RKO (cell line): Measurements from ENCODE around the gene EIF2A.

Experiments
- DNase-seq: peaks from one replicate; pipeline ENCODE4 v3.0.0-alpha.2; 2016; ENCODE audit warnings: low spot score

EIF2A gene

DNA sequence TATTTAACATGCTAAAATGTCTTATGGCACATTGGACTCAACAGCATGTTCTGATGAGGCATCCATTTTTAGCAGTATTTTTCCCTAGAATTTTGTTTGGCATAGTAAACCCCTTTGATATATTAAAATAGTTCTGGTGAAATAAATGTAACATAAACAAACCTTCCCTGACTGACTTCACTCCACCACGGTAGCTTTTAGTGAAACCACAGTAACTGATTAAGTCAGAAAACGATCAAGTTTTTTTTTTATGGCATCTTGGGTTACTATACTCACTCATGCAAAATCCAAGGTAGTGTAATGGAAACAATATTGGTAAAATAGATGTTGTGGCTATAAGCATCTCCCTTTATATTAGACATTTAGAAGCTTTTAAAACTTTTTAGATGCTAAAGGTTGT lies 3.1 kb upstream of the EIF2A start:
- DNase-seq = no peak

DNA sequence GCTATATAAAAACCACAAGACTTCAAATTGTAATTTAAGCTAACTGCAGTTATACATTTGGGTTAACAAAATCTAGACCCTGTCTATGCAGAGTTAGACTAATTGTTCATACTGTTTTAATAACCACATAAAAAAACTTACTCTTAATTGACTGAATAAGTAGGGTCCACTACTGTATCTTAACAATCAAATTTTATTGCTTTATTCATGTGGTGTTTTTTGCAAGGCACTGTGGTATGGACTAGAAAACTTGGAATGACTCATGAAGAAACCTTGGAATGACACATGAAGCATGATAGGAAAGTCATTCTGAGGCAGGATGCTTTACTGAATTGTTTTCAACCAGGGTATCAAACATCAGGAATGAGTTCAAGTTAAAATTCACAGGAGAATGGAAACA lies 2.5 kb upstream of the EIF2A start:
- peak; percentile 91 for DNase-seq

DNA sequence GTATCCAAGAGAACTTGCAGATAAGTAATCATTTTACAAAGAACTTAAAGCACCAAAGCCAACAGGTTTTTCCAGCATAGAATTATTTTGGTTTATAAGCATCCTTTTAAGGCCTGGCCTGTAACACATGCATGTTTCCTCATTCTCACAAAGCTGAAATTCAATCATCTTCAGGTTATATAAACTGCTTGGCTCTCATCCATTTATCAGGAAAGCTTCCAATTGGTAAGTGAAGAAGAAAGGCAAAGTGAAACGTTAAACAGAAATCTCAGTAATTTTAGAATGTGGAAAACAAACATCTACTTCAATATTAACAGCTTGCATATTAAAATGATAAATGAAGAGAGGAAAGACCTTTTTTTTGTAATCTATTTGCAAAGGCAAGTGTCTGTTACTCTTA lies 1.9 kb upstream of the EIF2A start:
- DNase-seq = peak; percentile 47

DNA sequence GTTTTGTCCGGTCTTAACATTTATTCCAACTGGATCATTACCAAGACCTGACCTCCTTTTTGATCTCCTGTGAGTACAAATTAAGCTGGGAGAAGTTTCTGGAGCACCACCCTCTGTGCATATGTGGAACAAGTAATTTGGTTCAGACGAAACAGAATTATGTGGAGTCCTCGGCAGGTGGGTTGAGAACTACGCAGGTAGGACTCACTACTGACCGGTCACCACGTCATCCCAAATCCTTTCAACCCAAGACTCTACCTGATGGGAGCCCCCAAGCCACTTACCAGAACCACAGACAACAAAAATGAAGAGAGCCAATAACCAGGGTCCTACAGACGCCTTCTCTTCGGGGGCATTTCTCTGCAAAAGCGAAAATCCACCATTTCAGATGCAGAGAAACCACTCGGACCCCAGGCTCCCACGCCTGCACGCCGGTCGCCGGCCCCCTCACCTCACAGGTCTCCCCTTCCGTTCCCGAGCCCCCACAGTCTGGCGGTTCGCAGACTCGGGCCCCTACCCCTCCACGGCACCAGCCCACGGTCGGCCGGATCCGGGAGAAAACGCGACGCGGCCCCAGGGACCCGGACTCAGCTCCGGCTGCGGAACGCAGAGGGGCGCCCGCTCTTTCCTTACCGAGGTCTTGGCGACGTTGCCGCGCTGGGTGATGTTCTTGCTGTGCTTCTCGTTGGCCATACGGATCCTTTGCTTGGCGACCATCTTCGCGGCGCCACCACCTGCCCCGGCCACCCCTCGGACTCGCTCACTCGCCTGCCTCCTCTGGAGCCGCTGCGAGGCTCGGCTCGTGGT lies 965 bp upstream of the EIF2A start:
- peak; percentile 53 for DNase-seq

DNA sequence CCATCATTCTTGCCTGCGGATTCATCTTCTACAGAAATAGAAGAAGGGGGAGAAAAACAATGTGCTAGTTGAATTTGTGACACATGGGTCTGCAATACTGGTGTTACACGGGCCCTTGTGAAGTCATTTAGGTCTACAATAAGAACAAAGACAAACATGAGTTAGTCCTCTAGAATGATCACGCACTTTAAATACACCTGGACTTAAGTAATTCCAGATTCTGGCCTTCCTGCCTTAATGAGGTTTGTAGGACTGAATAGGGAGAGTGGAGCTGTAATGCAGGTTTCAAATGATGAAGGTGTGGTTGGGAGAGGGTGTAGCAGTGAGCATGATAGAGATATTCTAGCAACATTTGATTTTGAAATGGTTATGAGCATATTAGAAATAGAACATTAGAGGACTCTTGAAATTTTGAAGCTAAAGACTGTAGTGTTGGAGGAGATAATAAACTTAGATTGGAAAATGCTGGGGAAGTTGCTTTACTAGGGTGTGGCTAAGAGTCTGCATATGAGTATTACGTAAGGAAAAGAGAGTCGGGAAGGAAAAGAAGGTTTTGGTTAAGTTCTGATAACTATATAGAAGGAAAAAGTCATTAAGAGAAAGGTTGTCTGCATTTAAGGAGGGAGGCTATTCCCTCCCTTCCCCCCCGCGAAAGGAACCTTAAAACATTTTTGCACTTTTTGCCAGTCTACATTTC lies 606 bp downstream of the EIF2A start:
- DNase-seq = peak; percentile 92

DNA sequence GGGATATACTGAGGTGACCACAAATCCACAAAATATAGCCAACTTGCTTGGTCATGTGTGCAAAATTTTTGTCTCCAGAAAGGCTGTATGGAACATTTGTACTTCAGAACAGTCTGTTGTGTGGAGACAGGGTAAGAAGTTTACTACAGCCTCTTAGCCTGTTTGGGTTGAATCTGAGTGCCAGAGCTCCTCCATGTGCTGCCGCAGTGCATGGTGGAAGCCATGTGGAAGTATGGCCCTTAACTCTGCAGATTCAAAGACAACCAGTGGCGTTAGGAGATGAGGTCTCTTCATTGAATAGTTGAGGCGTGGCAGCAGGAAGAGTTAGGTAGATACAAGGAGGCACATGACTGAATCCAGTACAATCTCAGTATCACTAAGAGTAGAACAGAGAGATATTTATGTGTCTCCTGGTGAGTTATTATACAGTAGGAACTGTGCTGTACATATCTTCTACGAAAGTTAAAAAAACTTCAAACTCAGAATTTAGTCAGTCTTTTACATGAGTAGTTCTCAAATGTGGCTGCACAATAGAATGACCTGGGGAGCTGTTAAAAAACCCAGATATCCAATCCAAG lies 9.4 kb downstream of the EIF2A start:
- no peak for DNase-seq

DNA sequence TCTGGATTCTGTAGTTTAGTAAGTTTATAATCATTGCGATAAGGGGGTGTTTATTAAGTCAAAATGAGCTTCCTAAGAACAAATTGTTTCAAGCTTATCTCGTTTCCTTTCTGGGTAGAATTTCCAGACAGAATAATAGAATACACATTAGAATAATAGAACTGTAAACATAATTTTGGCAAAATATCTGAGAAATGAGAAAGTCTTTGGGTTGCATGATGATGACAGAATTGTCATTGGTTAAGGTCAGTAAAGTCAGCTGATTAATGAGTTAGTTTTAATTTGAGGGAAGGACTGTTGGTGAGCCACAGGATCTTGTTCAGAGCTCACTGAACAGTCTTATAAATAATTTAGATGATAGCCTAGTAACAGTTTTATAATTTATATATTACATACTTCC lies 10.2 kb downstream of the EIF2A start:
- DNase-seq = no peak

DNA sequence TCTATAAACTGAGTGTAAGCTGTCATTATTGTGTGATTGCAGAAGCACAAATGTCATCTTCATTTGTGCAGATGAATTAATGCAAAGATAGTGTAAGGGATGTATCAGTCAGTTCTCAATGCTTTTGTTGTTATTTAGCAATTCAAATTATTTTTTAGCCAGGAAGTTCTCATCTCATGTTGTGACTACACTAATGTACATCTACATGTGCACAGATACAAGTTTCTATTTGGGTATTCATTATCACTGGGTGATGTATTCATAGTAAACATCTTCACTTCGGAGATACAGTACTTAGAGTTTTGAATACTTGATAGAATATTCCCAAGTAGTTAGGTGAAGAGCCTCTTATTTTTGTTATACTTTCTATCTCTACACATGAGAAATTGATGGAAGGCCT lies 11.1 kb downstream of the EIF2A start:
- DNase-seq = no peak

DNA sequence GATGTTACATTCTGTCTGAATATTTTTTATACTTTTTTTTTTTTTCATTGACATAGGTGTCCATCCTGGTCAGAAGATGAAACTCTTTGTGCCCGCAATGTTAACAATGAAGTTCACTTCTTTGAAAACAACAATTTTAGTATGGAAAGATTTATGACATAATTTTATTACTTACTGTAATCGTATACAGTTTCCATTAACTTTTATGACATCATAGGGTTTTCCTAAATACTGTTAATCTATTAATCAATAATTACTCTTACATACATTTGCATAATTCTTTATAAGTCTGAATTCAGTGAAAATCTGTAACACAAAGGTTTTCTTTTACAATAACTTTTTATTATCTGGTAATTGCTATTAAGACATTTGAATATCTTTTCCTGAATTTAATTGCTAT lies 17.7 kb downstream of the EIF2A start:
- DNase-seq = no peak

DNA sequence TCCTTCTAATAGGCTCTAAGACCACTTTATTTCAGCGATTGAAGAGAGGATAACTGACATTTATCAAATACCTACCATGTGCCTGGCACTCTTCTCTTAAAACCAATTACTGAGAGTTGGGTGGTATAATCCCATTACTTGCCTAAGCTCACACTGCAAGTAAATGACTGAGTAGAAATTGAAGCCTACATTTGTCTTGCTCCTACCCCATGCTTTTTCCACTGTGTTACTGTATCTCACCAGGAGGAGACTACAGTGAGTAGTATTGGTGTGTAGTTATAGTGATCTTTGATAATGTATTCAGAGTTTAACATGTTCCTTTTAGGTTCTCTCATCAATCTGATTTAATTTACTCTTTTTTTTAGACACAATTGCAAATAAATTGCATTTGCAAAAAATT lies 20.7 kb downstream of the EIF2A start:
- DNase-seq = no peak

DNA sequence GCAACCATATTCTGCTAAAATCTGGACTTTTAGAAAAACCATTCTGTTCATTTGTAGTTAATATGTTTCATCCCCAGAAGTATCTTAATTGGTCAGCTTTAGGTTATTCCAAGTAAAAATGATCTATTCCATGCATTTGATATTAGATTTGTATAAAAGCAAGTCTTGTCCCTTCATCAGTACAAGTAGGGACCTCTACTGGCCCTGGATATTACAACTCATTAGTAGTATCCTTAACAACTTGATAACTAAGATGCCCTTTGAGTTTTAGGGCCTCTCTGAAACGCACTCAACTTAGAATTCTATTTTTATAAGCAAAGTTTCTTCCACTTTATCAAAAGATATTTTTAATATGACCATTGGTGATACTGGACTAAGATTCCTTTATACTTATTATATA lies 31.3 kb downstream of the EIF2A start:
- peak; percentile 32 for DNase-seq

DNA sequence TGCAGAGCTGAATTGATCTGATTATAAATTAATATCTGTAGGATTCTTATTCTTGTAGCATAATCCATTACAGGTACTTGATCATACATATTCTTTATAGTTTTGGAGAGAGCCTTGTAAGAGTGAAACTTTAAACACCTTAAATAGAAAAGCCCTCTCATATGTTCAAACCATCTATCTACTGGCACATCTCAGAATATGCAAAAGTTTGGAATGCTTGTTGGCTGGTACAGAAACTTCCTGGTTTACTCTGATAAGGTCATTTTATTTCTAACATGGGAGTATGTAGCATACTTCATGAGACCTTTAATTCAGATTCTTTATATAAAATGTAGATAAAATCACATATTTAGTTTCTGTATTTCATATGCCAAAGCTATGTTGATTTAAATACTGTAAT lies 34.6 kb downstream of the EIF2A start:
- DNase-seq = no peak

DNA sequence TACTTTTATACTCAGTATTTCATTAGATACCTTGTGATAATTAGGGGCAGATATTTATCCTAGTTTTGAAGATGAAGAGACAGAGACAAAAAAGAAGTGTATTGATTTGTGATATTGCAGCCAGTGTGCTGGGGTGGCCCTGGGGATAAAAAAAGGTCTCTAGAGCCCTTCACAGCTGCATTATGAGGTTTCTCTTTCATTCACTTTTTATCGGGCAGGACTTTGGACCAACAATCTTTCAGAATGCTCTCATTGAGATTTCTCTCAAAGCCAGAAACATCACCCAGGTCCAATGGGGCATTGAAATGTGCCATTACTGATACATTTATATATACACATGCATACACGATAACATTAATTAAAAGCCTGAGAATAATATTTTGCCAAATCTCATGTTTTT lies 36.0 kb downstream of the EIF2A start:
- no peak for DNase-seq

DNA sequence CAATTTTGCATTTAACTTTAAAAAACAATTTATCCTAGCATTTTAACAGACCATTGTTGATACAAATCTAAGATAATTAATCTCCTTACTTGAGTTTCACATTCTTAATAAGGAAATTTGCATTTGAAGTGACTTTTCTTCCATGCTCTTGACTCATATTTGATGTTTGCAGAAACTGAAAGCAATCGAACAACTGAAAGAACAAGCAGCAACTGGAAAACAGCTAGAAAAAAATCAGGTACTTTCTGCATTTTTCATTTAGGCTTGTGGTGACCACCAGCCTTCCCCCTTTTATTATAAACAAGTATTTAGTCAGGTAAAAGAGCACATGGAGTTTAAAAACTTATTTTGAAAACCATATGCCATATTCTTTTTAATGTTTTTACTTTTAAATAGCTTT lies 36.4 kb downstream of the EIF2A start:
- DNase-seq = no peak

DNA sequence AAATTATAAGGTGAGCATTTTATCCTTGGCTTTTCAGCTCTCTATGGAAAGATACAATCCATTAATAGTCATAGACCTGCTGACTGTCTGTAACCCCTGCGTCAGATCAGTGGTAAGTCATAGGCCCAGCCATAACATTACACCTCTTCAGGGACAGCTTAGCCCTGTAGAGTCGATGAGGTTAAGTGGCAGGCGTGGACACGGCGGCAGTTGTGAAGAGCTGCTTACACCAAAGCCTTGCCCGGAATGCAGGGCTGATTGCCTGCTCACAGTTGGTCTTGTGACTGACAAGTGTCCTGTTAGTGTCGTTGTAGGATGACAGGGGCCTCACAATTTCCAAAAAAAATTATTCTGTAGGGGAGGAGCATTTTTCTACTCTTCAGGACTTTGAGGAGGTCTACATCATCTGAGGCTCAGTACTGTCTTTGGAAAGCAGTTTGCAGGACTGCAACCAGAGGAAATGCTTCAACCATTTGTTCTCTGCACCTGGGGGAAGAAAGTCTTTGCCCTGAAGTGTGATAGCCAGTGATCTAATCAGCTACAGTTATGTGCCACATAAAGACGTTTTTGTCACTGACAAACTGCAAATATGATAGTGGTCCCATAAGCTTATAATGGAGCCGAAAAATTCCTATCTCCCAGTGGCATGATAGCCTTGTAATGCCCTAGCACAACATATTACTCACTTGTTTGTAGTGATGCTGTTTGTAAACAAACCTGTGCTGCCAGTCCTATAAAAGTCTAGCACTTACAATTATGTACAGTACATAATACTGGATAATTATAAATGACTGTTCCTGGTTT lies 41.6 kb downstream of the EIF2A start:
- DNase-seq = no peak

DNA sequence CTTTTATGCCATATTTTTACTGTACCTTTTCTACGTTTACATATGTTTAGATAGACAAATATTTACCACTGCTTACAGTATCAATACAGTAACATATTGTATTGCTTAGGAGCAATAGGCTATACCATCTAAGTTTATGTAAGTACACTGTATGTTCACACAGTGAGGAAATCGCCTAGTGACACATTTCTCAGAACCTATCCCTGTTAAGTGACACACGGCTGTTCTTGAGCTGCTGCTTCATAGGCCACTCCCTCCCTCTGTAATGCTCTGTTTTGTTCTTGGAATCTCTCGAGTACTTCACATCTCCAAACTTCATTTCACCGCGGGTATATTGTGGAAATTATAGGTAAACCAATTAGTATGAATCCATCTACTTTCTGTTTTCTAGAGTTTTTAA lies 43.2 kb downstream of the EIF2A start:
- peak; percentile 34 for DNase-seq

DNA sequence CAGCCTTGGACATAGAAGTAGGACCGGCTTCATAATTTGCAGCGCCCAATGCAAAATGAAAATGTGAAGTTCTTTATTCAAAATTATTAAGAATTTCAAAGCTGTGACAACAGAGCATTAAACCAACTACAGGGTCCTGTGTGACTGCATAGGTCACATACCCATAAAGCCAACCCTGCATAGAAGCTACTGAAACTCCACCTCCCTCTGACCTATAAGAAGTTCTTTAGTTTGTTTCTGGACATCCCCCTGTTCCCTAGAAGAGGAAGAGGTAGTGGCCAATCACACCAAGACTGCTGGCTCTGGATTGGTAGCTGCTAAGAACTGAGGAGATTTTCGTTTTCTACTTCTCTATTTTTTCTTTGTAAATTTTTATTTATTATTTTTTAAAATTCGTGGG lies 47.6 kb downstream of the EIF2A start:
- no peak for DNase-seq

DNA sequence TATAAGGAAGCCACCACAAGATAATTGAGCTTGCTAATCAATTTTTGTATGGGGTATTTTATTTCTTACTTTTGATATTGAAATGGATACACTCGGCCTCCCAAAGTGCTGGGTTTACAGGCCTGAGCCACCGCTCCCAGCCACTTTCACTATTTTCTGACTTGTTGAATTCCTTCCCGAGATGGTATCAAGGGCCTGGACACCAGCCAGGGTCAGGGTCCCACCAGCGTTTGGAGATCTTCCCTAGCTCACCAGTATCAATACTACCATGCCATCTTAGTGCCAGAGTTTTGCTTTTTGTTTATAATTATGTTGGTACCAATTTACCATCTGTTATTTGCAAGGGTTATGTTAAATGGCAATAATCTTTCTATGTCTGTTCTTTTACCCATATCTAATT lies 51.1 kb downstream of the EIF2A start:
- no peak for DNase-seq

DNA sequence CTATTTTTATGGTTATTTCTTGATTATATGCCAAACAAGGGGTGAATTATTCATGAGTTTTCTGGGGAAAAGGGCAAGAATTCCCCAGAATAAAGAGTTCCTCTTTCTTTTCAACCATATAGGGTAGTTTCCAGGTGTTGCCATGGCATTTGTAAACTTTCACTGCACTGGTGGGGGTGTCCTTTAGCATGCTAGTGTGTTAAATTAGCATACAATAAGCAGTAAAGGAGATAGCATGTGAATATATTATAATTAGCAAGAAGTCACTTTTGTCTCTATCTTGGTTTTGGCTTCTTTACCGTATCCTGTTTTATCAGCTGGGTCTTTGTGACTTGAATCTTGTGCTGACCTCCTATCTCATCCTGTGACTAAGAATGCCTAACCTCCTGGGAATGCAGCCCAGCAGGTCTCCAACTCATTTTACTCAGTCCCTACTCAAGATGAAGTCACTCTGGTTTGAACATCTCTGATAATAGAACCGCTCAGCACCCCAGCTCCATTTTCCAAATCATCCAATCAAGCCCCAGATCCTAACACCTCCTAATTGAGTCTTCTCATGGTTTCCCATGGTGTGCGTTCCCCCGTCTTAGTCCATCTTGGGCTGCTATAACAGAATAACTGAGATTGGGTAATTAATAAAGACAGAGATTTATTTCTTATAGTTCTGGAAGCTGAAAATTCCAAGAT lies 53.2 kb downstream of the EIF2A start:
- peak; percentile 97 for DNase-seq

DNA sequence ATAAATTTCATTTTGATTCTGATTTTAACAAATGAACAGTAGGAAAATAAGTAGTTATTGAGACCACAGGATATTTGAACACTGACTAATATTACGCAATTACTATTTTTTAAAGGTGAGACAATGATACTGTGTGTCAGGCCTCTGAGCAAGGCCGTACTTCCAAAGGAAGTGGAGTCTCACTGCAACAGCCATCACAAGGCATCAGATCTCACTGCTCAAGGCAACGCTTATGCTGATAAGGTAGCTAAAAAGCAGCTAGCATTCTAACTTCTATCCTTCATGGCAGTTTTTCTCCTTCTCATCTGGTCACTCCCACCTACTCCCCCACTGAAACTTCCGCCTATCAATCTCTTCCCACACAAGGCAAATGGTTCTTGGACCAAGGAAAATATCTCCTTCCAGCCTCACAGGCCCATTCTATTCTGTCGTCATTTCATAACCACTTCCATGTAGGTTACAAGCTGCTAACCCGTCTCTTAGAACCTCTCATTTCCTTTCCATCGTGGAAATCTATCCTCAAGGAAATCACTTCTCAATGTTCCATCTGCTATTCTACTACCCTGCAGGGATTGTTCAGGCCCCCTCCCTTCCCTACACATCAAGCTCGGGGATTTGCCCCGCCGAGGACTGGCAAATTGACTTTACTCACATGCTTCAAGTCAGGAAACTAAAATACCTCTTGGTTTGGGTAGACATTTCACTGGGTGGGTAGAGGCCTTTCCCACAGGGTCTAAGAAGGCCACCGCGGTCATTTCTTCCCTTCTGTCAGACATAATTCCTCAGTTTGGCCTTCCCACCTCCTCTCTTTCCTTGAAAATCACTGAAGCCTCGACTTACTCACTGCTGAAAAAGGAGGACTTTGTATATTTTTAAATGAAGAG lies 54.3 kb downstream of the EIF2A start:
- DNase-seq = peak; percentile 94
